ENCODE data around the gene SNX25. TPM values are rescaled to one million over a fixed set of nuclear protein-coding genes. Genes with fewer than 3 reads are reported as not detected.
"Not testable (repeated sequence)": the region's sequence is repeated elsewhere in the genome, so short reads cannot be mapped to it uniquely, and the experiment has no call there.

The SNX25 gene
- total RNA-seq, 1 donor from 2014 or later, result 26.4 TPM

- DNase-seq, result no peak
Observed at GRCh38 chr4:185344743-185345538, 135.5 kb downstream of the SNX25 start.

GRCh38 chr4:185346975-185347601 is 137.7 kb downstream of the SNX25 start:
- DNase-seq, result no peak

GRCh38 chr4:185351691-185352090 is 142.3 kb downstream of the SNX25 start:
- no peak for DNase-seq

GRCh38 chr4:185352202-185352601 is 142.8 kb downstream of the SNX25 start:
- no peak for DNase-seq

- DNase-seq, result no peak
Observed at GRCh38 chr4:185352741-185353140, 143.3 kb downstream of the SNX25 start.

- peak; percentile 27 for DNase-seq
Observed at GRCh38 chr4:185357211-185357610, 147.8 kb downstream of the SNX25 start.

- no peak for DNase-seq
Observed at GRCh38 chr4:185357733-185358440, 148.5 kb downstream of the SNX25 start.

- DNase-seq, result no peak
Observed at GRCh38 chr4:185358514-185358913, 149.1 kb downstream of the SNX25 start.

- DNase-seq, result no peak
Observed at GRCh38 chr4:185358959-185359358, 149.6 kb downstream of the SNX25 start.

- no peak for DNase-seq
Observed at GRCh38 chr4:185359767-185360446, 150.5 kb downstream of the SNX25 start.

GRCh38 chr4:185361872-185362271 is 152.5 kb downstream of the SNX25 start:
- no peak for DNase-seq

GRCh38 chr4:185362570-185362969 is 153.2 kb downstream of the SNX25 start:
- not testable (repeated sequence) for DNase-seq

GRCh38 chr4:185363251-185363650 is 153.9 kb downstream of the SNX25 start:
- DNase-seq, result no peak

- no peak for DNase-seq
Observed at GRCh38 chr4:185364886-185365285, 155.5 kb downstream of the SNX25 start.

- DNase-seq, result no peak
Observed at GRCh38 chr4:185369731-185370130, 160.3 kb downstream of the SNX25 start.

GRCh38 chr4:185370268-185370949 is 161.0 kb downstream of the SNX25 start:
- no peak for DNase-seq

GRCh38 chr4:185371702-185372101 is 162.3 kb downstream of the SNX25 start:
- DNase-seq, result no peak

- DNase-seq, result no peak
Observed at GRCh38 chr4:185374027-185374426, 164.6 kb downstream of the SNX25 start.

- DNase-seq, result no peak
Observed at GRCh38 chr4:185374573-185374972, 165.2 kb downstream of the SNX25 start.

- no peak for DNase-seq
Observed at GRCh38 chr4:185378264-185378663, 168.9 kb downstream of the SNX25 start.

GRCh38 chr4:185379326-185380295 is 170.2 kb downstream of the SNX25 start:
- no peak for DNase-seq

Measured in tongue (tissue), 2 donors.